Suprapubic skin (tissue), 3 donors: ENCODE data around the gene DDX55.

Experiments
- CTCF ChIP-seq, 2 donors: fragments of 200-600 bp in 1 of 2; fragments of 450-650 bp in 1 of 2; sonication (generic) in 1 of 2; IDR thresholded peaks; one replicate each; pipeline ENCODE4 v1.5.1; 2016 to 2019; ENCODE audit warnings: antibody characterized with exemption in 2 of 2, mild to moderate bottlenecking in 1 of 2, moderate library complexity in 1 of 2
- POLR2AphosphoS5 ChIP-seq, 3 donors: sonication (generic); formaldehyde crosslinking; IDR thresholded peaks; one replicate each; pipeline ENCODE4 v1.6.1; 2017; ENCODE audit warnings: antibody characterized with exemption in 3 of 3

GRCh38 chr12:123621101-123621500 lies 19.2 kb downstream of the DDX55 start:
- TF ChIP-seq POLR2AphosphoS5 (IDR thresholded peaks at IDR 0.05) (no peak), CTCF (IDR thresholded peaks at IDR 0.05) (no peak)
